Muscle of back (tissue), 11 donors: ENCODE measurements around the gene CNTN1. TPM values are rescaled to one million over a fixed set of nuclear protein-coding genes. Genes with fewer than 3 reads are reported as not detected.

Source experiments
- DNase-seq, 3 donors: peaks; one replicate each; pipeline versions ENCODE4 v3.0.0 to v3.0.0-alpha.2; 2013
- polyA plus RNA-seq, 10 donors: library from polyadenylated mRNA; unstranded; fragments of 120-200 nt; gene quantifications; one replicate each; pipeline ENCODE4 v1.2.1, GENCODE V29; 2013; ENCODE audit not compliant: insufficient read length in 10 of 10

Gene CNTN1
- polyA plus RNA-seq, 10 donors = 3.2 to 38.2 (median 12.7) TPM

DNA sequence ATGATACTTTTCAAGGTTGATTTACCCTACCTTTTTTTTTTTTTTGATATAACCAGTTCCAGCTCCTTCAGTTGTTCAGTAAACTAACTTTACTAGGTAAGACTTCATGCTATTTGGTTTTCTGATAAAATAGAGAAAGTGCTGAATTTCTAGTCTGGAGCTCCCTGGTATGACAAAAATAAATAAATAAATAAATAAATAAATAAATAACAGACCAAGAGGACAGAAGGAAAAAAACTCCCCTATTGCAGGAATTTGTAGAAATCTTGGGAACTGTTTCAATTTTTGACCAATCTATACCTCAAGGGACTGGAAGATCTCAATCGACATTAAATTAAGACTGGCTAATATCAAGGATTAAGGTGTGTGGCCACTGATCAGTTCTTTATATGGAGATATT lies 265.2 kb downstream of the CNTN1 start:
- no peak for DNase-seq

DNA sequence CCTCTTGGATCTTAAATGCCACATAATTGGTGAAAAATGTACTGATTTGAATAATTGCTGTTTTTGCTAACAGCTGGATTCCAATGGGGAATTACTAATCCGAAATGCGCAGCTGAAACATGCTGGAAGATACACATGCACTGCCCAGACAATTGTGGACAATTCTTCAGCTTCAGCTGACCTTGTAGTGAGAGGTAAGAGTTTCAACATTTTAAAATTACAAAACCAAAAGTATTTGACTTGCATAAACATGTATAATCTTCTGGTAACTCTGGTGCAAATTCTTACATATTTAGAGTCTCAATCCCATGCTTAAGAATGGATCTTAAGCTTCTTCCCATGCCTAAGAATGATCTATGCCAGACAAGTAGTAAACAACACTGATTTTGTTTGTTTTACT lies 266.8 kb downstream of the CNTN1 start:
- peak in 1 of 3 donors; percentile 45 for DNase-seq

DNA sequence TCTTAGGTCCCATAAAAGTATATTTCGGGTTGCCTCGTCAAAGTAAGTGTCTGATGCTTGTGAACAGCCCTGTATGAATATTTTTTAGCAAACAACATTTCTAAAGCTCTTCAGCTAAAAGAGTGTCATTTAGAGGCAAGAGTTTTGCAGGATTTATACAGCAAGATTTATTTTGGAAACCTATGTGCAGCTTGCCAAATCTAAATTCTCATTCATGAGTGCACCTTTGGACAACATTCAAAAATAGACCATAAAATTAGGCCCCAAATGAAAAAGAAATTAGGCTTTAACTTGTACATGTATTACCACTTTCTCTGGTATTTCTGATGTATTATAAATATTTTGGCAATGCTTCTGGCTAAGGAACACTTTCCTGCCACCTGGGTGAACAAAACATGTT lies 271.5 kb downstream of the CNTN1 start:
- peak in 1 of 3 donors; percentile 44 for DNase-seq

DNA sequence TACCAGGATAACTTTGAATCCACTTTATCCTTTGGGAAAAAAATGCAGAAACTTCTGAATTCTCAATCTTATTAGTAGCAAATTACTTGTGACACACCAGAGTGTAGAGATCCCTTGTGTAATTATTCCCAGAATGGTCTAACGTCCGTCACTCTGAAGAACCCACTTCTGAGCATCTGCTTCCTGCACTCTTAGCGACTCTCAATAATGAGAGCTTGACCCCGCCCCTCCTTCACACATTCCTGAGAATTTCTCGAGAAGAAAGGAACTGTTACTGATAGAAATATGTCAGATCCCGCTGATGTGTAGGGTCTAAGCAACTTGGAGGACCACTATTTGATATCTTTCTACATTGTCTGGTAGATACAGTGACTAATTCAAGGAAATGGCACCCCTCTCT lies 277.6 kb downstream of the CNTN1 start:
- DNase-seq = no peak

DNA sequence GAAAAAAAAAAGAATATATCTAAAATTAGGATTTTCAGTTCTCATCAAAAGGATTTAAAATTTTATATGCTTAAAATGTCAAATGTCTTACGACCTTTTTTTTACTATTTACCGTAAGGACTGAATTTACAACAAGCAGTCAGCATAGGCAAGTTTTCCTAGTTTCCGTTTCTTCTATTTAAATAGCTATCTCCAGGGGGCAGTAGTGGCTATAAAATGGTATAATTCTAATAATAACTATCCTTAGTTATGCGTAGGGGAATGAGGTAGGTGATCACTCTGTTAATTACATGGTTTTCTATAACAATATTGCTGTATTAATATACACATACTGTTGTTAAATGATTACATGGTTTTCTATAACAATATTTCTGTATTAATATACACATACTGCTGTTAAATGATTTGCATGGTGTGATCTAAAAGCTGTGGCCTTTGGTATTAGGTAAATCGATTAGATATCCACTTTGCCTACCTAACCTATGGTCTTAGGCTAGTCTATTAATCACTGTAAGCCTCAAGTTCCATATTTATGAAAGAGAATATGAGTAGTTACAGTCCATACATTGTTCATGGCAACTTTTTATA lies 278.2 kb downstream of the CNTN1 start:
- DNase-seq = no peak

DNA sequence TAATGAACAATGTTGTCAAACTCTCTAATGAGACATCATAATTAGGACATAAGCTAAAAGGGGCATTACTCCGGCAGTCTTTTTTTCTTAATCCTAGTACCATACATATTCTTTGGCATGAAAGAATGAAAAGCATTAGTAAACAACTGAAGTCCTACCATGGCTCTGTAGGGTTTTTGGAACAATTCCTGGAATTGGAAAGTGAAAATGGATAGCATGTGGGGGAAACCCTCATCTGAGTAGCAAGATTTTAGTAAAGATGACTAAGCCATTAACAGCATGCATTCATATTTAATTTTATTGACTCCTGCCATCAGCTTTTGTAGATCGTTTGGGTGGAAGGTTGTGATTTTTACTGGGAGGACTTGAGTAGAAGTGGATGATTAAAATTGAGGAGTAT lies 279.7 kb downstream of the CNTN1 start:
- DNase-seq = no peak

DNA sequence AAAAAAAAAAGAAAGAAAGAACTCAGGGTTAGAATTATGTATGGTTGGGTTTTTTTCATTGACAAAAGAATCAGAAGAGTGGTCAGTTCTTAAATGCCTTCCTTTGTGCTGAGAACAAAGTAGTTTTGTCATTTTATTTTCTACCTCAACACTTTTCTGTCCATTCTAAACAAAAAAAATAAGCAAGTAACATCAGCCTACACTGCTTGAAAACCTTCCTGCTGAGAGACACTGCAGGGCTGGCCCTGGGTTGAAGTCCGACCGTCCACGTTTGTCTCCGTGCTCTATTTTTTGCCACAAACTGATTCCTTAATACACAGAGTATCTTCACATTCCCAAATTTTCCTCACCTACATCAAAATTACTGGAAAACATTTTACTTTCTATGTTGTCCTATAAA lies 284.3 kb downstream of the CNTN1 start:
- DNase-seq = no peak

DNA sequence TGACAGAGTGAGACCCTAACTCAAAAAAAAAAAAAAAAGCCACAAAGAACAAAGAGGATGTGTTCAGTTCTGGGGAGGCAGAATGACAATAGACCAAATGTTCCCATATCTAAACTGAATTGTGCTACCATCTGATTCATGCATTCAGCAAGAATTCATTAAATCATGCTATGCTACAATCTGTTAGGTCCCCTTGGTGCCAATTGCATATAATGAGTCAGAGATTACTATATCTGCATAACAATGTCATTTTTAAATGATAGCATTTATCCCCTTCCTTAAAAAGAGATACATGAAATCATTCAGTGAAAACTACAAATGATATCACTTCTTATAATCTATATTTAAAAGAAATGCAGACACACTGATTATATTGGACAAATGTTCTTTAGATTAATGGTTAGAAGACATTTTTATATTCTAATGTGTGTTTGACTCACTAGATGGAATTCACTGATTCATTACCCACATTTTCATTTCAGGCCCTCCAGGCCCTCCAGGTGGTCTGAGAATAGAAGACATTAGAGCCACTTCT lies 288.3 kb downstream of the CNTN1 start:
- peak in 1 of 3 donors; percentile 31 for DNase-seq

DNA sequence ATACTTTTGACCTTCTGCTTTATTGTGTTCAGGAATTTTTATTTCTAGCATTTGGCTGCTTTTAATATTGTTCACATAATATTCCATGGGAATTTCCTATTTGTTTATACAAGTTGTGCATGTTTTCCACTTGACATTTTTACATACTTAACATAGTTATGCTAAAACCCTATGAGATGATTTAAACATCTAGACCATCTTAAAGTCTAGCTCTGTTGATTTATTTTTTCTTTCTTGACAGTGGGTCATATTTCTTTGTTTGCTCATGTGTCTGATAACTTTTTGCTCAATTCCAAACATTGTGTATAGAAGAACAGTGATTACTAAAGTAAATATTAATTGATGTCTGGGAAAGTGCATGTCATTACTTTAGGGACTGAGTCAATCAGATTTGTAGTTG lies 293.8 kb downstream of the CNTN1 start:
- no peak for DNase-seq

DNA sequence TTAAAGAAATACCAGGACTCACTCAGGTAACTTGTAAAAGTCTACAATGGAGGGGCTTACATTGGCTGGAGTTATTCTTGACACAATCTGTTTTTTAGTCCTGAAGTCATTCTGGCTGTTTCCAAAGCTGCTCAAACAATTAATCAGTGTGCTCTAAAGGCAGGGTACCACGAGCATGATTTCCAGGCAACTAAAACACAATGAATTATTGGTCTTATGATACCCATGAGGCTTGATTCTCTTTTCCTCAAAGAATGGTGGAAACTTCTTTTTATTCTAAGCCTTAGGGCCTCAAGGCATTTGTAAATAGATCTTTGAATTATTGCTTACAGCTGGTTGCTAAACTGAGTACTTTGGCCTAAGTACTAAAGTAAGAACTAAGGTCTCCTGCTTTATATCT lies 296.1 kb downstream of the CNTN1 start:
- DNase-seq = peak in 1 of 3 donors; percentile 43

DNA sequence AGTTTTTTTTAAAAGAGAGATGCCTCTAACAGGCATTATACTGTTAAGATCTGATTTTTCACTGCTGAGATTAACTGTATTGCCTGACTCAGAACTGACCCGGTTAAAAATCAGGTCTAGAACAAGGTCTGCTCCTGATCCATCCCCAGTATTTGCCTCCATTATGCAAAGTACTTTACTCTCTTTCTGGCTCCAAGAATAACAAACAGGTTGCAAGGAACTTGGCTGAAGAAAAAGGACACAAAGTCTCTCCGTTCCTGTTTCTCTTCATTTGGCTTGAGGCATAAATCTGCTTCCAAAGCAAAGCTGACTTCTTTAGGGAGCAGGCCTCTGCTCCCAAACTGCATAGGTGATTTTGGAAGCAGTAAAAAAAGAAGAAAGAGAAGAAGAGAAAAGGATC lies 296.6 kb downstream of the CNTN1 start:
- DNase-seq = peak in 1 of 3 donors; percentile 53

DNA sequence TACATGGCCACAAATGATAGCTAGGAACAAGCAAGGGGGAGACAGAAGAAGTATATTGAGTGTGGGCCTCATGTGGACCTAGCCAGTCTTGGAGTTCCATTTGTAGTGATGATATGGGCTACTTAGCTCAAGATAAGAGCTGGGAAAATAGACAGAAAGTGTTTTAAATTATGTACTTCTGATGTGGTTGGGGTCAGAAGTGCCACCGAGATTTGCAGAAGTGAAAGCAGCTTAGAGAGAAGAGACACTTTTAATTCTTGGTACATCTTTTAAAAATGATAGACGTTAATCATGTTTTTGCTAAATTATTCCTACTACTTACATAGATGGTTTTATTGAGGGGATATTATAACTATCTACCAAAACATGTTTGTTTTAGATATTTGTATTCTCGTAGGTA lies 297.5 kb downstream of the CNTN1 start:
- DNase-seq = no peak

DNA sequence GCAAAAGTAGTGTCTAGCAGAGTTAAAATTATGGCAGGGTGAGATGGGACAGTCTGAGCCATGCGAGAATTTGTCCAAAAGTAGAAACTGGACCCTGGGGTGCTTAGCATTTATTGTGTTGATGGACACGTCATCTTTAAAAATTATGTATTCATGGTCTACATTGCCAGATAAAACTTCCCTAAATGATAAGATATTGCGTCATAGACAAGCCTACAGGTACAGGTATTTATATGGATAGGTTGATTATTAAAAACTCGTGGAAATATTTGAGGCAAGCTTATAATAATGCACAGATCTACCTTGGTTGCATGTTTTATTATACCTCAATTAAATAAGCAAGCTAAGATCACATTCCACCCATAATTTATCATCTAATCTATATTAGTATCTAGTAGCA lies 299.9 kb downstream of the CNTN1 start:
- no peak for DNase-seq

DNA sequence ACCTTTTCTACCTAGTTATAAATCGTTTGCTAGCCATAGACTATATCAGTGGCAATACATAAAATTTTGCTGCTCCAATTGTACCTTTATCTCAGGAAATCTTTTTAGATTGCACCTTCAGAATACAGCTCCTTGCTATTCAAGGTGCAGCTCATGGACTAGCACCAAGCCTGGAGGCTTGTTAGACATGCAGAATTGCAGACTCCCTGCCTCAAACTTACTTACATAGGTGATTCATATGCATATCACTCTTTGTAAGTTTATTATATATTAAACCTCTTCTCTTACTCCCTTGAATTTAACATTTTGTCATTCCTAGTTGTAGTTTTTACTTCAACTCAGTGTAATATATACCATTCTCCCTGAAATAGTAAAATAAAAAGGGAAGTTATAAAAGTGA lies 300.4 kb downstream of the CNTN1 start:
- no peak for DNase-seq

DNA sequence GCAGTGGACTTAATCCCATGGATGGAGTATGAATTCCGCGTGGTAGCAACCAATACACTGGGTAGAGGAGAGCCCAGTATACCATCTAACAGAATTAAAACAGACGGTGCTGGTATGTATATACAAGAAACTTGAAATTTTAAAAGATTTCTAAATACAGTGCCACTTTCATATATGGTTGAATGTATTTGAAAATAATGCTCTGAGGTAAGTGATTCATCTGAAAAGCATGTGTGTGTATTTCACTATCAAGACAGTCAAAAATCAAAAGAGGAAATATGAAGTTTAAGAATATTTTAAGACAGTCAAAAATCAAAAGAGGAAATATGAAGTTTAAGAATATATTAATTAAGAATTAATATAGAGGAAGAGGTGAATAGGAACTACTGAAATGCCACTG lies 300.9 kb downstream of the CNTN1 start:
- no peak for DNase-seq

DNA sequence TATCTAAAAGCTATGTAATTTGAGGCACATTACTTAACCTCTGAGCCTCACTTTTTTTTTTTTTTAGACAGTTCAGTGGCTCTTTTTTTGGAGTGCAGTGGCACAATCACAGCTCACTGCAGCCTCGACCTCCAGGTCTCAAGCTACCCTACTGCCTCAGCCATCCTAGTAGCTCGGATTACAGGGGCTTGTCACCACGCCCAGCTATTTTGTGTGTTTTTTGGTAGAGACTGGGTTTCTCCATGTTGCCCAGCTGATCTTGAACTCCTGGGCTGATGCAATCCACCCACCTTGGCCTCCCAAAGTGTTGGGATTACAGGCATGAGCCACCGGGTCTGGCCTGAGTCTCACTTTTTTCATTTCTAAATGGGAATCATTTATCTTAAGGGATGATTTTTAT lies 303.9 kb downstream of the CNTN1 start:
- DNase-seq = no peak

DNA sequence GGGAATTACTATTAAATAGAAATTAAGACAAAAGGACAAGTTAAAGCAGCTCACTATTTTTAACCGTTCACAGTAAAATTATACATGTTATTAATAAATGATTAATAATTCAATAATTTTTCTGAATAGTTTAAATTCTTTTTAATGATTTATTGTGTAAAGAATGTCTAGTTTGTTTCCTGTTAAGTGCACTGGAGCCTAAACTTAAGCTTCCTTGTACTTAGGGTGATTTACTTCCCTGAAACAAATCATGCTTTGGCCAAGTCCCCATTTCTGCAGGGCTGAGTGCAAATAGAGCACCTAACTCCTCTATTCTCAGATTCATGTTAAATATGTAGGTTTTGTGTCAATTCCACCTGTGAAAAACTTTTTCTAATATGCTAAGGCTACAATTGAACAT lies 307.0 kb downstream of the CNTN1 start:
- DNase-seq = no peak

DNA sequence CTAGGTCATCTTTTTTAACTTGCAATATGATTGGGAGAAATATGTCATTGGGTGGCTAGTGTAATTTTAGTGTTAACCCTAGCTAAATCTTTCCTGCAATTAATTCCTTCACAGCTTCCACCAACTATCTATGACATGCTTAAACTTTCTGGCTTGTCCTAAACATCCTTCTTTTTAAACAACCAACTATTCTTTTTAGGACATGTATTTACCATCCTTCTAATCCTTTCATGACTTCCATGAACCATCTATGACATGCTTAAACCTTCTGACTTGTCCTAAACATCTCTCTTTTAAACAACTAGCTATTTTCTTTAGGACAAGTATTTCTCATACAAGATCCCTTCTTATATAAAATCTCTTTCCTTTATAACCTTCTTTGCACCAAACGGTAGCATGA lies 316.2 kb downstream of the CNTN1 start:
- DNase-seq = no peak

DNA sequence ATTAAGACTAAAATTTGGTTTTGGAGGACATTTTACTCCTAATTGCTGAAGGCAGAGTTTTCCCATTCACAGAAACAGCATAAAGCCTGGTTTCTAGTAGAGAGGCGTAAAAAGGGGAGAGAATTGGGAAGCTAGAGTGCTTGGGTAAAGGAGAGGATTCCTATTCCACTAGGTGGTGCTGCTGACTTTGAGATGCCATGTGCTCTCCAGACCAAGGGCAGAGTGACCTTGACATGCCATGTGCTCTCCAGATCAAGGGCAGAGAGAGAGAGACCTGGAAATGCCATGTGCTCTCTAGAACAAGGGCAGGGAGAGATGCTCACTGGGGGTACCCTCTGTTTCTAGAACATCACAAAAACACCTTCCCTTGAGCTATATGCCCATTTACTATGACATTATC lies 319.7 kb downstream of the CNTN1 start:
- no peak for DNase-seq

DNA sequence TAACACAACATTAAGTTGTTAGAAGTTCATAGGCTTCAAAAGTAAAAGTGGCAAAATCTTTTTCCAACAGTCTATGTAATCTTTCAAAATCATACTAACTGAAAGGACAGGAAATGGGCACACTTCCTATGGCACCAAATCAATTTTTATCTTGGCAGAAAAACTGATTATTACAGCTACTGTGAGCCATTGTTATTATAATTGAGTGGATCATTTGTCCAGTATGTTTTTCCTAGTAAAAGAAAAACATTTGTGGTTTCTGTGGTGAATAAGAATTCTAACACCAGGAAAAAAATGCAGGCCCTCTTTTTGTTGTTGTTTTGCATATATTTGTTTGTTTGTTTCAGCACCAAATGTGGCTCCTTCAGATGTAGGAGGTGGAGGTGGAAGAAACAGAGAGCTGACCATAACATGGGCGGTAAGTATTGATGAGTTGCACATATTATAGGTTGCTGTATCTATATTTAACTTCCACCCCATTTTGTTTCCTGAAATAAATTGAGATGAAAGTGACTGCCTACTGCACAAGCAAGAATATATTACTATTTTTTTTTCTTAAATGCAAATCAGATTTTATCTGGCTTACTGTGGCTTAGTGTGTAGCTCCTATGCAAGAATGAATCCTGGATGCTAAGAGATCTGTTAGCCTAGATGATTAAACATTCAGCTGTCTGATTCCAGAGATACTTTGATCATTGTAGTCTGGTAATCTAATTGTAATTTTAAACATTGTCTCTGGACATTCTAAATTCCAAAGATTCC lies 321.8 kb downstream of the CNTN1 start:
- DNase-seq = no peak

DNA sequence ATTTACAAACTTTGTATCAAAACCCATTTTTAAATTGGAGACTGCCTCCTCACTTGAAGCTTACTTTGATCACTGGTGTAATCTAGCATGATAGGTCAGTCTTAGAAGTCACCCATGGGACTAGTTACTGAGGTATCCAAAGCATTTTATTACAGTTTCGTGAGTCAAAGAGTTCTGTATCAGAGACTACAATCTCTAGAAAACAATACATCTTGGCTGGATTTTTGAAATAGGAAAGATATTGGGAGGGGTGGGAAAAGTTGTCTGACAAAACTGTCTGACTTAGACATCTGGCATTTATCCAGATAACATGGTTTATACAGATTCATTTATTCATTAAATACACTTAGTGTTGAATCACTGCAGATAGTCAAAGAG lies 322.4 kb downstream of the CNTN1 start:
- peak in 1 of 3 donors; percentile 33 for DNase-seq

DNA sequence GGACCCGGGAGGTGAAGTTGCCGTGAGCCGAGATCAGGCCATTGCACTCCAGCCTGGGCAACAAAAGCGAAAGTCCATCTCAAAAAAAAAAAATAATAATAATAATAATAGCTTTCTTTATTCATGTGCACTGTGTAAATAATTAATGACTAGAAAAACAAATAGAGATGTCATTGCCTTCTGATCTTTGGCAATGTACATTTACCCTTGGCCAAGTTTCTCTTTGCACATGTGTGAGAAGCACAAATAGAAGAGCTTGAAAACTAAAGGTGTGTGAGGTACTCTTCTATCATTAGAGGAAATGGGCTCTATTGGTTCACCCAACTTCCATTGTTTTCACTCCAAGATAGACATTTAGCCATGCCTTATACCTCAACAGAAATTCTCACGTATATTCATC lies 325.8 kb downstream of the CNTN1 start:
- no peak for DNase-seq

DNA sequence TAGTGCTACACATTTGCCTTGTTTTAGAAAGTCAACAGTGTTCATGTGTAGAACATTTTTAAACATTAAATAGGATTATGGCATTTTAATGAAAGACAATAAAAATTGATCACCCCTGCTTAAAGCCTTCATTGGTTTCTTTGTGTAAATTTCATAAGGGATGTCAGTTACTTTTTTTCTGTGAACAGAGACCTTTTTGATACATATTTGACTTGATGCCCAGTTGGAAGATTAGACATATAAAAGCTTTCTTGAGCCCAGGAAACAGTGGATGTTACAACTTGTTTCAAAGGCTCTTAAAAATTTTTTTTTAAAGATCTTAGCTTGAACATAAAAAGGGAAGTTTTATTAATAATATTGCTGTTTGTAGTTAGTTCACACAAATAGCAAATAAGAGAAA lies 327.2 kb downstream of the CNTN1 start:
- no peak for DNase-seq

DNA sequence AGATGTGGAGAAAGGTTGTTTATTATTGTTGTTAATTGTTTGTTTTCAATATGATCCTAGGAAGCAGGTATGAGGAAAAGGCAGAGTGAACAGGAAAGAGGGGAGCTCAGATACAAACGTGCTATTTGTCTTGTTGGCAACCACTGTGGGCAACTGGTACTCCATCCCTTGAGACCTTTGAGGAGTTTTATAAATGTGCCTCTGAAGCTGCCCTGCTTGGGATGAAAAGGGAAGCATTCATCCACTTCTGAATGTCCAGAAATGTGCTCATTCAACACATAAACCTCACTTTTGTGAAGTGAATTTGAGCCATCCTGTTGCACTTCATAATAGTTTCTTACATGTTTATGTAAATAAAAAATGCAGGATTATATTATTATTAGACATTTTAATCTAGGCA lies 331.6 kb downstream of the CNTN1 start:
- no peak for DNase-seq
